Endodermal cell (in vitro differentiated cells): ENCODE results near the gene RNGTT. TPM values are rescaled to one million over a fixed set of nuclear protein-coding genes. Genes with fewer than 3 reads are reported as not detected.
"Not testable (repeated sequence)": the region's sequence is repeated elsewhere in the genome, so short reads cannot be mapped to it uniquely, and the experiment has no call there.

Source experiments
- DNase-seq: peaks from one replicate; pipeline ENCODE4 v3.0.0-alpha.2; 2017
- H3K27ac ChIP-seq: 2 replicates; pipeline ENCODE4 v1.5.1; 2013; ENCODE audit warnings: mild to moderate bottlenecking, low read depth, low read length, moderate library complexity
- H3K27me3 ChIP-seq: 2 replicates; pipeline ENCODE4 v1.6.1; 2013; ENCODE audit warnings: mild to moderate bottlenecking, low read length, moderate library complexity; ENCODE audit not compliant: insufficient read depth, control insufficient read depth, poor library complexity, severe bottlenecking
- H3K36me3 ChIP-seq: 2 replicates; pipeline ENCODE4 v1.7.0; 2013; ENCODE audit warnings: mild to moderate bottlenecking, low read length, moderate library complexity; ENCODE audit not compliant: control insufficient read depth, insufficient read depth
- H3K4me1 ChIP-seq: one replicate; pipeline ENCODE4 v1.7.0; 2013; ENCODE audit warnings: low read length; ENCODE audit not compliant: control insufficient read depth, insufficient read depth
- H3K4me3 ChIP-seq: 2 replicates; pipeline ENCODE4 v1.5.1; 2013; ENCODE audit warnings: mild to moderate bottlenecking, low read length, moderate library complexity
- H3K9ac ChIP-seq: 2 replicates; pipeline ENCODE4 v1.6.1; 2013; ENCODE audit warnings: mild to moderate bottlenecking, low read length, moderate library complexity; ENCODE audit not compliant: poor library complexity, severe bottlenecking; ENCODE audit errors: extremely low read depth
- H3K9me3 ChIP-seq: 2 replicates; pipeline ENCODE4 v1.6.1; 2013; ENCODE audit warnings: mild to moderate bottlenecking, low read length, moderate library complexity; ENCODE audit not compliant: control insufficient read depth
- H3K27ac Mint-ChIP-seq: 2 replicates; pipeline ENCODE4 v1.8.0; 2020; ENCODE audit warnings: mixed read lengths
- H3K27me3 Mint-ChIP-seq: 2 replicates; pipeline ENCODE4 v1.8.0; 2021; ENCODE audit warnings: mild to moderate bottlenecking, mixed read lengths; ENCODE audit not compliant: insufficient read depth
- H3K36me3 Mint-ChIP-seq: 2 replicates; pipeline ENCODE4 v1.8.0; 2020; ENCODE audit warnings: low read depth, mixed read lengths
- H3K4me1 Mint-ChIP-seq: 2 replicates; pipeline ENCODE4 v1.8.0; 2020; ENCODE audit warnings: mixed read lengths
- H3K4me3 Mint-ChIP-seq: 2 replicates; pipeline ENCODE4 v1.8.0; 2020; ENCODE audit warnings: mild to moderate bottlenecking, moderate library complexity, mixed read lengths
- H3K9me3 Mint-ChIP-seq: 2 replicates; pipeline ENCODE4 v1.8.0; 2020; ENCODE audit warnings: mild to moderate bottlenecking, mixed read lengths
- WGBS, 2 experiments: methylation state at CpG; one replicate each; pipeline versions ENCODE4 v1.1.5 to v1.1.7; 2013; ENCODE audit warnings: missing lambda C conversion rate in 2 of 2, mixed read lengths in 1 of 2; ENCODE audit not compliant: insufficient coverage in 1 of 2, insufficient read length in 1 of 2; 5-methylcytosine and 5-hydroxymethylcytosine counted together
- total RNA-seq, 2 donors: library from RNA; stranded (reverse); fragmentation: NEBNext Ultra II Directional in 1 of 2; extraction: Animal tissue kit (Norgen Biotek cat#: 25700) in 1 of 2; gene quantifications; 2 replicates in 1 of 2; 3 replicates in 1 of 2; pipeline ENCODE4 v1.2.1, GENCODE V29; 2021
- TF ChIP-seq, protein P1 (sequence below): fragments of 200-600 bp; sonication (generic); conservative IDR thresholded peaks from 2 replicates; pipeline ENCODE4 v1.5.0; 2021; ENCODE audit warnings: antibody characterized with exemption, mild to moderate bottlenecking

Gene RNGTT
- total RNA-seq, 2 donors from 2014 or later: 21.5 to 28.7 TPM

DNA sequence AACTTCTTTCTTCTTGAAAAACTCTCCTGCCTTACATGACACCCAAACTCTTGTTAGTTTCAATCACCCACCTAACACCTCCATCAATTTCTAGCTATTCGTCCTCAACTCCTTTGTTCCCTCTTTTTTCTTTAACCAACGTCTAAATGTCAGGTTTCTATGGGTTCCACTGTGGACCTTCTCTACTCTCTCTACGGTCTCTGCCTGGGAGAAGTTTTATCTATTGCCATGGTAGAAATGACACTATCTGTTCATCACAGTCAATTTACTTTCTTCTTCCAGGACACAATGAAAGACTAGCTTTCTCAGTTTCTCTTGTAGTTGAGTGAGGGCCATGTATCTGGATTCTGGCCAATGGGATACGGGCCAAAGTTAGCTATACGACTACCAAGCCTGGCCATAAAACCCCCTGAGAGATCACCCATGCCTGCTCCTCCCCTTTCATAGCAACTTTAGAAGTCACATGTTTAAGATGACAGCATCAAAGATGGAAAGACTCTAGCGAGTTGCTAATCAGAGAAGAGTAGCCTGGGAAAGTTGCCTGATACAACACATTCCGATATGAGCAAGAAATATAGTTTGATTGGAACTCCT lies 17.9 kb downstream of the RNGTT start:
- H3K9me3 ChIP-seq: peaks cover 40% of the 10 kb centered on the region
- H3K4me1 Mint-ChIP-seq: no peaks in the 10 kb centered on the region
- peaks cover 21% of the 10 kb centered on the region for H3K36me3 Mint-ChIP-seq
- H3K27ac Mint-ChIP-seq: no peak overlapping the region
- H3K9me3 Mint-ChIP-seq: peaks cover 15% of the 10 kb centered on the region
- H3K4me3 ChIP-seq: peak overlapping the region; percentile 2
- H3K27me3 ChIP-seq: no peaks in the 10 kb centered on the region
- H3K27me3 Mint-ChIP-seq: no peaks in the 10 kb centered on the region
- H3K27ac ChIP-seq: no peak overlapping the region
- H3K4me1 ChIP-seq: no peaks in the 10 kb centered on the region
- 92 to 100% methylated on average over 4 to 7 of the region's 7 CpGs for WGBS, 2 experiments
- no peak overlapping the region for H3K4me3 Mint-ChIP-seq
- no peak for DNase-seq
- no peak overlapping the region for H3K9ac ChIP-seq
- TF ChIP-seq, protein P1, sequence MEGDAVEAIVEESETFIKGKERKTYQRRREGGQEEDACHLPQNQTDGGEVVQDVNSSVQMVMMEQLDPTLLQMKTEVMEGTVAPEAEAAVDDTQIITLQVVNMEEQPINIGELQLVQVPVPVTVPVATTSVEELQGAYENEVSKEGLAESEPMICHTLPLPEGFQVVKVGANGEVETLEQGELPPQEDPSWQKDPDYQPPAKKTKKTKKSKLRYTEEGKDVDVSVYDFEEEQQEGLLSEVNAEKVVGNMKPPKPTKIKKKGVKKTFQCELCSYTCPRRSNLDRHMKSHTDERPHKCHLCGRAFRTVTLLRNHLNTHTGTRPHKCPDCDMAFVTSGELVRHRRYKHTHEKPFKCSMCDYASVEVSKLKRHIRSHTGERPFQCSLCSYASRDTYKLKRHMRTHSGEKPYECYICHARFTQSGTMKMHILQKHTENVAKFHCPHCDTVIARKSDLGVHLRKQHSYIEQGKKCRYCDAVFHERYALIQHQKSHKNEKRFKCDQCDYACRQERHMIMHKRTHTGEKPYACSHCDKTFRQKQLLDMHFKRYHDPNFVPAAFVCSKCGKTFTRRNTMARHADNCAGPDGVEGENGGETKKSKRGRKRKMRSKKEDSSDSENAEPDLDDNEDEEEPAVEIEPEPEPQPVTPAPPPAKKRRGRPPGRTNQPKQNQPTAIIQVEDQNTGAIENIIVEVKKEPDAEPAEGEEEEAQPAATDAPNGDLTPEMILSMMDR: no peak
- peaks cover 3% of the 10 kb centered on the region for H3K36me3 ChIP-seq

DNA sequence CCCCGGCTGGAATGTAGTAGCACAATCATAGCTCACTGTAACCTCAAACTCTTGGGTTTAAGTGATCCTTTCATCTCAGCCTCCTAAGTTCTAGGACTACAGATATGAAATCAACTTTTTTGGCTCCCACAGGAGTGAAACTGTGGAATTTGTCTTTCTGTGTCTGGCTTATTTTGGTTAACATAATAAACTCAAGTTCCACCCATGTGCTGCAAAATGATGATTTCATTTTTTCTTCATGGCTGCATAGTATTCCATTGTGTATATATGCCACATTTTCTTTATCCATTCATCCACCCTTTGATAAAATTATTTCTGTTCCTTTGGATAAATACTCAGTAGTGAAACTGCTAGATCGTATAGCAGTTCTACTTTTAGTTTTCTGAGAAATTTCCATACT lies 29.9 kb downstream of the RNGTT start:
- Mint-ChIP-seq H3K4me3 (no peak overlapping the region), H3K4me1 (no peaks in the 10 kb centered on the region), H3K36me3 (peaks cover 82% of the 10 kb centered on the region), H3K27me3 (no peaks in the 10 kb centered on the region), H3K9me3 (peaks cover 46% of the 10 kb centered on the region), H3K27ac (no peak overlapping the region)
- WGBS, 2 experiments: 94 to 96% methylated on average over 2 of the region's 2 CpGs
- H3K27ac ChIP-seq: no peak overlapping the region
- no peak for DNase-seq
- TF ChIP-seq, protein P1: no peak
- H3K36me3 ChIP-seq: peaks cover 76% of the 10 kb centered on the region
- no peaks in the 10 kb centered on the region for H3K4me1 ChIP-seq
- H3K27me3 ChIP-seq: no peaks in the 10 kb centered on the region
- peaks cover 46% of the 10 kb centered on the region for H3K9me3 ChIP-seq
- peak overlapping the region; percentile 42 for H3K4me3 ChIP-seq
- no peak overlapping the region for H3K9ac ChIP-seq

DNA sequence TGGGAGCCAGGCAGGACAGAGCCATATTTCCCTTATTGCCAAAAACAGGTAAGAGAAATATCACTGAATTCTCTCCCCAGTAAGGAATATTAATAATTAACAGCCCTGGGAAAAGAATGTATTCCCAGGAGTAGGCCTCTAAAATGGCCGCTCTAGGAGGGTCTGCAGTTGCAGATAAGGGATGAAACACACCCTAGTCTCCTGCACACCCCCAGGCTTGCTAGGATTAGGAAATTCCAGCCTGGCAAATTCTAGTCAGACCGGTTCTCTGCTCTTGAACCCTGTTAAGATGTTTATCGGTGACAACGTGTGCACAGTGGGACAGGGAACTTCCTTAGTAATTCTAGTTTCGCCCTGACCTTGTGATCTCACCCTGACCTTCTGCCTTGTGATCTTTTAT lies 31.4 kb downstream of the RNGTT start:
- not testable (repeated sequence) for H3K4me1 ChIP-seq, H3K9ac ChIP-seq, H3K27ac Mint-ChIP-seq, H3K27ac ChIP-seq, H3K27me3 Mint-ChIP-seq, H3K4me3 Mint-ChIP-seq, H3K4me1 Mint-ChIP-seq, H3K4me3 ChIP-seq, DNase-seq, H3K27me3 ChIP-seq
- Histone ChIP-seq H3K36me3 (peaks cover 67% of the 10 kb centered on the region), H3K9me3 (peaks cover 46% of the 10 kb centered on the region)
- Mint-ChIP-seq H3K9me3 (peaks cover 46% of the 10 kb centered on the region), H3K36me3 (peaks cover 75% of the 10 kb centered on the region)
- 94 to 98% methylated on average over 4 to 5 of the region's 5 CpGs for WGBS, 2 experiments
